ENCODE measurements around the gene PRMT2.
"Not testable (repeated sequence)": the region's sequence is repeated elsewhere in the genome, so short reads cannot be mapped to it uniquely, and the experiment has no call there.

Gene PRMT2

DNA sequence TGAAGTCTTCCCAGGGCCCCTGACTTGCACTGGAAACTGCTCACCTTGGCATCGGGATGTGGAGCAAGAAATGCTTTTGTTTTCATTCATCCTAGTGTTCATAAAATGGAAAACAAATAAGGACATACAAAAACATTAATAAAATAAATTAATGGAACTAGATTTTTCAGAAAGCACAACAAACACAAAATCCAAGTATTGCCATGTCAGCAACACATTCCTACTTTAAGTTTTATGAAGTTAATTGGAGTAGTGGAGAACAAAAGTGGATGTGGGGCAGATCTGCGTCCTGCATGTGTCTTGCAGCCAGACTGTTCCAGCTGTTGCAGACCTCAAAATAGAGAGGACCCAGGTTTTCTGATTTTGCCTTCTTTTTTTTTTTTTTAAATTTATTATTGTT, 32.9 kb downstream of the PRMT2 start:
- no peak overlapping the region for H3K9ac ChIP-seq (ENCODE audit: low read length)

DNA sequence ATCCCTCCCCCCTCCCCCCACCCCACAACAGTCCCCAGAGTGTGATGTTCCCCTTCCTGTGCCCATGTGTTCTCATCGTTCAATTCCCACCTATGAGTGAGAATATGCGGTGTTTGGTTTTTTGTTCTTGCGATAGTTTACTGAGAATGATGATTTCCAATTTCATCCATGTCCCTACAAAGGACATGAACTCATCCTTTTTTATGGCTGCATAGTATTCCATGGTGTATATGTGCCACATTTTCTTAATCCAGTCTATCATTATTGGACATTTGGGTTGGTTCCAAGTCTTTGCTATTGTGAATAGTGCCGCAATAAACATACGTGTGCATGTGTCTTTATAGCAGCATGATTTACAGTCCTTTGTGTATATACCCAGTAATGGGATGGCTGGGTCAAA, 33.4 kb downstream of the PRMT2 start:
- H3K9me3 ChIP-seq (ENCODE audit: insufficient read depth, low read length); H3F3A ChIP-seq (ENCODE audit: insufficient read depth); H3K79me2 ChIP-seq (ENCODE audit: insufficient read depth, low read length); H3K27me3 ChIP-seq (ENCODE audit: low read length); H3K9me2 ChIP-seq (replicated peaks; ENCODE audit: insufficient read depth, low read length); H3K4me3 ChIP-seq (ENCODE audit: insufficient read depth, low read length, poor library complexity, severe bottlenecking); H3K36me3 ChIP-seq (ENCODE audit: low read length); H2AFZ ChIP-seq (ENCODE audit: low read depth, low read length, severe bottlenecking); H3K27ac ChIP-seq (ENCODE audit: low read depth, low read length); H4K20me1 ChIP-seq (ENCODE audit: low read depth, low read length); H3K9ac ChIP-seq (ENCODE audit: low read length); H3K4me2 ChIP-seq (ENCODE audit: low read depth, low read length, poor library complexity, severe bottlenecking): not testable (repeated sequence)

More for the DNA sequence above, 32.9 kb downstream of the PRMT2 start:
- Histone ChIP-seq H3K79me2 (ENCODE audit: insufficient read depth, low read length) (no peaks in the 10 kb centered on the region), H3K9me2 (replicated peaks; ENCODE audit: insufficient read depth, low read length) (no peaks in the 10 kb centered on the region), H3K27me3 (ENCODE audit: low read length) (no peaks in the 10 kb centered on the region), H3K36me3 (ENCODE audit: low read length) (no peaks in the 10 kb centered on the region), H3K9me3 (ENCODE audit: insufficient read depth, low read length) (no peaks in the 10 kb centered on the region), H3K27ac (ENCODE audit: low read depth, low read length) (no peak overlapping the region), H3K4me3 (ENCODE audit: insufficient read depth, low read length, poor library complexity, severe bottlenecking) (no peak overlapping the region), H4K20me1 (ENCODE audit: low read depth, low read length) (no peaks in the 10 kb centered on the region), H3F3A (ENCODE audit: insufficient read depth) (no peaks in the 10 kb centered on the region), H2AFZ (ENCODE audit: low read depth, low read length, severe bottlenecking) (no peak overlapping the region), H3K4me2 (ENCODE audit: low read depth, low read length, poor library complexity, severe bottlenecking) (no peak overlapping the region)
- TF ChIP-seq, protein P1, sequence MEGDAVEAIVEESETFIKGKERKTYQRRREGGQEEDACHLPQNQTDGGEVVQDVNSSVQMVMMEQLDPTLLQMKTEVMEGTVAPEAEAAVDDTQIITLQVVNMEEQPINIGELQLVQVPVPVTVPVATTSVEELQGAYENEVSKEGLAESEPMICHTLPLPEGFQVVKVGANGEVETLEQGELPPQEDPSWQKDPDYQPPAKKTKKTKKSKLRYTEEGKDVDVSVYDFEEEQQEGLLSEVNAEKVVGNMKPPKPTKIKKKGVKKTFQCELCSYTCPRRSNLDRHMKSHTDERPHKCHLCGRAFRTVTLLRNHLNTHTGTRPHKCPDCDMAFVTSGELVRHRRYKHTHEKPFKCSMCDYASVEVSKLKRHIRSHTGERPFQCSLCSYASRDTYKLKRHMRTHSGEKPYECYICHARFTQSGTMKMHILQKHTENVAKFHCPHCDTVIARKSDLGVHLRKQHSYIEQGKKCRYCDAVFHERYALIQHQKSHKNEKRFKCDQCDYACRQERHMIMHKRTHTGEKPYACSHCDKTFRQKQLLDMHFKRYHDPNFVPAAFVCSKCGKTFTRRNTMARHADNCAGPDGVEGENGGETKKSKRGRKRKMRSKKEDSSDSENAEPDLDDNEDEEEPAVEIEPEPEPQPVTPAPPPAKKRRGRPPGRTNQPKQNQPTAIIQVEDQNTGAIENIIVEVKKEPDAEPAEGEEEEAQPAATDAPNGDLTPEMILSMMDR (IDR thresholded peaks at IDR 0.05; ENCODE audit: insufficient read depth, low read length, poor library complexity, severe bottlenecking) = no peak
- no peak for TF ChIP-seq EZH2phosphoT487 (conservative IDR thresholded peaks at IDR 0.05; ENCODE audit: low read length)

DNA sequence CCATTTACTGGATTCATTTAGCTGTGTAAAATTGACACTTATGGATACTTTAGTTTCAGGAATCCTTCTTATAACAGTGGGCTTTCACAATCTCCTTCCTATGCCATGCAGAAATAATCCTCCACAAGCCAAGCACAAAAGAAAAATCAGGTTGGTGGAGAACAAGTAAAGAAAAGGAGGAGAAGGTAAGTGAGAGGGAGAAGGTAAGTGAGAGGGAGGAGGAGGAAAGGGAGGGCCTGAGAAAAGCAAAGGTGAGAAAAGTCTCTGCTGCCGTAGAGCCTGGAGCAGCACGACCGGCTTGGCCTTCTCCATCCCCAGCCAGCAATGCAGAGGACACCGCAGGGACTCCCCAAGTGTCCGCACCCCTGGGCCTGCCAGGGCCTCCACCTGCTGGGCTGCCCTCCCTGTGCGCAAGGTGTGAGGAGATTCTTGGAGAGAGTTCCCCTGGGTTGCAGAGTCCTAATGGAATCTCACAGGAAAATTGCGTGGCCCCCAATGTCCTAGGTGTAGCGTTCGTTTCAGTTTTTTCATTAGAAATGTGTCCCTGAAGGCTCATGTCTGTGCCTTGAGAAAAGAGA, 39.0 kb downstream of the PRMT2 start:
- H3K9ac ChIP-seq (ENCODE audit: low read length) = no peak overlapping the region
- no peak overlapping the region for H2AFZ ChIP-seq (ENCODE audit: low read depth, low read length, severe bottlenecking)
- no peak overlapping the region for H3K27ac ChIP-seq (ENCODE audit: low read depth, low read length)
- H3F3A ChIP-seq (ENCODE audit: insufficient read depth) = no peaks in the 10 kb centered on the region
- H3K9me3 ChIP-seq (ENCODE audit: insufficient read depth, low read length) = no peaks in the 10 kb centered on the region
- H3K27me3 ChIP-seq (ENCODE audit: low read length) = no peaks in the 10 kb centered on the region
- no peaks in the 10 kb centered on the region for H3K9me2 ChIP-seq (replicated peaks; ENCODE audit: insufficient read depth, low read length)
- TF ChIP-seq, protein P1 (IDR thresholded peaks at IDR 0.05; ENCODE audit: insufficient read depth, low read length, poor library complexity, severe bottlenecking) = no peak
- no peak for TF ChIP-seq EZH2phosphoT487 (conservative IDR thresholded peaks at IDR 0.05; ENCODE audit: low read length)
- H4K20me1 ChIP-seq (ENCODE audit: low read depth, low read length) = no peaks in the 10 kb centered on the region
- no peaks in the 10 kb centered on the region for H3K79me2 ChIP-seq (ENCODE audit: insufficient read depth, low read length)
- H3K4me2 ChIP-seq (ENCODE audit: low read depth, low read length, poor library complexity, severe bottlenecking) = no peak overlapping the region
- no peaks in the 10 kb centered on the region for H3K36me3 ChIP-seq (ENCODE audit: low read length)
- no peak overlapping the region for H3K4me3 ChIP-seq (ENCODE audit: insufficient read depth, low read length, poor library complexity, severe bottlenecking)

DNA sequence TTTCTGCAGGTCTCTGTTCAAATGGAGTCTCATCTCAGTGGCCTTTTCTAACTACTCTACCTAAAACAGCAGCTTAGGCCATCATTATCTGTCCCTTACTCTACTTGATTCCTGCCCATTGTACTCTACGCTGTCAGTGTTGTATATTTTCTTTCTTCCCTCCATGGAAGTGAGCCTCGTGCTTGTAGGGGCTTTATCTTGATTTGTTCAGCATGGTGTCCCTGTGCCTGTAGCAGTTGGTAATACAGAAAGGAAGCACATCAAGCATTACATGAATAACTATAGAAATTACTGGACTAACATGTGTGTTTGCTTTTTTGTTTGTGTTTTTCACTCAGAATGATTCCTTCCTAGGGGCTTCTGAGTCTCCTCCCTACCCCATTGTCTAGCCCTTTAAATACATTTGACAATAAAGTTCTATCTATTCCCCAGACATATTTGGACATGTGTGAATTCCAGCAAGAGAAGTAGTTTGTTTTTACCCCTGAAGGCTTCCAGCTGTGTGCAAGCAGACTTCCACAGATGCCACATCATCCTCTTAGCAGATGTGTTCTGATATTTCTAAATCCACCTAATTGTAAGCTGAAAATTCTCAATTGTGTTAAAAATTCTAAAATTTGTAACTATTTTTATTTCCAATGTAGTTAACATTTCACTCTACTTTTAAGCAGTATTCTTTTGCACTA, 40.3 kb downstream of the PRMT2 start:
- Histone ChIP-seq H3K27me3 (ENCODE audit: low read length) (no peaks in the 10 kb centered on the region), H3K4me3 (ENCODE audit: insufficient read depth, low read length, poor library complexity, severe bottlenecking) (no peak overlapping the region)
- TF ChIP-seq, protein P1 (IDR thresholded peaks at IDR 0.05; ENCODE audit: insufficient read depth, low read length, poor library complexity, severe bottlenecking) = no peak
- no peak for TF ChIP-seq EZH2phosphoT487 (conservative IDR thresholded peaks at IDR 0.05; ENCODE audit: low read length)

DNA sequence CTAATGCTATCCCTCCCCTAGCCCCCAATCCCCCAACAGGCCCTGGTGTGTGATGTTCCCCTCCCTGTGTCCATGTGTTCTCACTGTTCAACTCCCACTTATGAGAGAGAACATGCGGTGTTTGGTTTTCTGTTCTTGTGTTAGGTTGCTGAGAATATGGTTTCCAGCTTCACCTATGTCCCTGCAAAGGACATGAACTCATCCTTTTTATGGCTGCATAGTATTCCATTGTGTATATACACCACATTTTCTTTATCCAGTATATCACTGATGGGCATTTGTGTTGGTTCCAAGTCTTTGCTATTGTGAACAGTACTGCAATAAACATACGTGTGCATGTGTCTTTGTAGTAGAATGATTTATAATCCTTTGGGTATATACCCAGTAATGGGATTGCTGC, 41.1 kb downstream of the PRMT2 start:
- H3K4me2 ChIP-seq (ENCODE audit: low read depth, low read length, poor library complexity, severe bottlenecking); H3K27ac ChIP-seq (ENCODE audit: low read depth, low read length); H3K27me3 ChIP-seq (ENCODE audit: low read length); H4K20me1 ChIP-seq (ENCODE audit: low read depth, low read length); H3K4me3 ChIP-seq (ENCODE audit: insufficient read depth, low read length, poor library complexity, severe bottlenecking); H3K79me2 ChIP-seq (ENCODE audit: insufficient read depth, low read length); H3K9me2 ChIP-seq (replicated peaks; ENCODE audit: insufficient read depth, low read length); H2AFZ ChIP-seq (ENCODE audit: low read depth, low read length, severe bottlenecking); H3K9ac ChIP-seq (ENCODE audit: low read length); H3K9me3 ChIP-seq (ENCODE audit: insufficient read depth, low read length); H3F3A ChIP-seq (ENCODE audit: insufficient read depth); H3K36me3 ChIP-seq (ENCODE audit: low read length): not testable (repeated sequence)

More for the DNA sequence above, 40.3 kb downstream of the PRMT2 start:
- H3K4me2 ChIP-seq (ENCODE audit: low read depth, low read length, poor library complexity, severe bottlenecking) = no peak overlapping the region
- no peaks in the 10 kb centered on the region for H3K9me3 ChIP-seq (ENCODE audit: insufficient read depth, low read length)
- no peaks in the 10 kb centered on the region for H3K79me2 ChIP-seq (ENCODE audit: insufficient read depth, low read length)
- H3K9ac ChIP-seq (ENCODE audit: low read length) = no peak overlapping the region
- H2AFZ ChIP-seq (ENCODE audit: low read depth, low read length, severe bottlenecking) = no peak overlapping the region
- no peaks in the 10 kb centered on the region for H3F3A ChIP-seq (ENCODE audit: insufficient read depth)
- no peaks in the 10 kb centered on the region for H3K36me3 ChIP-seq (ENCODE audit: low read length)
- H3K27ac ChIP-seq (ENCODE audit: low read depth, low read length) = no peak overlapping the region
- H3K9me2 ChIP-seq (replicated peaks; ENCODE audit: insufficient read depth, low read length) = no peaks in the 10 kb centered on the region
- no peaks in the 10 kb centered on the region for H4K20me1 ChIP-seq (ENCODE audit: low read depth, low read length)

All from SU-DHL-6 (cell line).